Tibial nerve (tissue), 3 donors: ENCODE measurements around the gene ARMH1.

Experiments used
- POLR2A ChIP-seq, 2 donors: fragments of 450-650 bp; IDR thresholded peaks; one replicate each; pipeline ENCODE4 v1.6.1; 2017; ENCODE audit warnings: antibody characterized with exemption in 2 of 2, mild to moderate bottlenecking in 2 of 2, moderate library complexity in 2 of 2
- TF ChIP-seq, protein P1 (sequence below), 5 experiments: fragments of 200-600 bp in 3 of 5; fragments of 450-650 bp in 2 of 5; sonication (generic) in 3 of 5; IDR thresholded peaks; one replicate each; pipeline ENCODE4 v1.5.1; 2016 to 2019; ENCODE audit warnings: antibody characterized with exemption in 5 of 5, mild to moderate bottlenecking in 3 of 5, moderate library complexity in 2 of 5

DNA sequence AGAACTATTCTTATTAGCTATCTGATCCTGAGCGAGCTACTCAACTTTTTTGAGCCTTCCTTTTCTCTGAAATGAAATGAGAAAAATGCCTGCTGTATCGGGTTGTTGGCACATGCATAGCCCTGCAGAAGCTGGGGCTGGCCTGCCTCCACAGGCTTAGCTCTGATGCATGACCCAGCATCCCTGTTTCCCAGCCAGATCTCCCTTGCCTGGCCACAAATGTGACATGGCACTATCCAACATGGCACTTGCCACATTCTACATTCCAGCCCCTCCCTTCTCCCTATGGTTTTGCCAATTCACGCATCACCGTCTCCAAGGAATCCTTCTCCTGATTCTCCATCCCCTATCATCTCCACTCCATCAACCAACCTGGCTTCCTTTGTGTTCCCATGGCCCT lies 42.6 kb downstream of the ARMH1 start:
- TF ChIP-seq, protein P1, sequence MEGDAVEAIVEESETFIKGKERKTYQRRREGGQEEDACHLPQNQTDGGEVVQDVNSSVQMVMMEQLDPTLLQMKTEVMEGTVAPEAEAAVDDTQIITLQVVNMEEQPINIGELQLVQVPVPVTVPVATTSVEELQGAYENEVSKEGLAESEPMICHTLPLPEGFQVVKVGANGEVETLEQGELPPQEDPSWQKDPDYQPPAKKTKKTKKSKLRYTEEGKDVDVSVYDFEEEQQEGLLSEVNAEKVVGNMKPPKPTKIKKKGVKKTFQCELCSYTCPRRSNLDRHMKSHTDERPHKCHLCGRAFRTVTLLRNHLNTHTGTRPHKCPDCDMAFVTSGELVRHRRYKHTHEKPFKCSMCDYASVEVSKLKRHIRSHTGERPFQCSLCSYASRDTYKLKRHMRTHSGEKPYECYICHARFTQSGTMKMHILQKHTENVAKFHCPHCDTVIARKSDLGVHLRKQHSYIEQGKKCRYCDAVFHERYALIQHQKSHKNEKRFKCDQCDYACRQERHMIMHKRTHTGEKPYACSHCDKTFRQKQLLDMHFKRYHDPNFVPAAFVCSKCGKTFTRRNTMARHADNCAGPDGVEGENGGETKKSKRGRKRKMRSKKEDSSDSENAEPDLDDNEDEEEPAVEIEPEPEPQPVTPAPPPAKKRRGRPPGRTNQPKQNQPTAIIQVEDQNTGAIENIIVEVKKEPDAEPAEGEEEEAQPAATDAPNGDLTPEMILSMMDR (IDR thresholded peaks at IDR 0.05) = no peak
- no peak for TF ChIP-seq POLR2A (IDR thresholded peaks at IDR 0.05)
